HepG2 (cell line): Measurements from ENCODE around the gene SLC36A3. TPM values are rescaled to one million over a fixed set of nuclear protein-coding genes. Genes with fewer than 3 reads are reported as not detected.

Experiments
- CTCF ChIP-seq: sonication (generic); formaldehyde crosslinking; IDR thresholded peaks from 2 replicates; pipeline ENCODE4 v1.5.0; 2020; ENCODE audit warnings: mild to moderate bottlenecking, missing genetic modification reagents, moderate library complexity
- ELF1 ChIP-seq: sonication (generic); formaldehyde crosslinking; IDR thresholded peaks from 2 replicates; pipeline ENCODE4 v1.4.0; 2020; ENCODE audit warnings: missing genetic modification reagents
- FOXK2 ChIP-seq: fragments of 450-650 bp; IDR thresholded peaks from 2 replicates; pipeline ENCODE4 v1.6.1; 2016
- HNF4A ChIP-seq: sonication (generic); formaldehyde crosslinking; IDR thresholded peaks from 2 replicates; pipeline ENCODE4 v1.4.0; 2020; ENCODE audit warnings: missing genetic modification reagents
- JUNB ChIP-seq: sonication (generic); formaldehyde crosslinking; IDR thresholded peaks from 2 replicates; pipeline ENCODE4 v1.8.0; 2022; ENCODE audit warnings: missing genetic modification reagents, mild to moderate bottlenecking, borderline replicate concordance
- KDM2A ChIP-seq: sonication (generic); formaldehyde crosslinking; IDR thresholded peaks from 2 replicates; pipeline ENCODE4 v1.4.0; 2020; ENCODE audit warnings: low read depth, missing genetic modification reagents, borderline replicate concordance
- MED8 ChIP-seq: sonication (generic); formaldehyde crosslinking; IDR thresholded peaks from 2 replicates; pipeline ENCODE4 v1.8.1; 2023; ENCODE audit warnings: mild to moderate bottlenecking, missing genetic modification reagents; ENCODE audit not compliant: insufficient replicate concordance
- MEIS2 ChIP-seq: sonication (generic); formaldehyde crosslinking; IDR thresholded peaks from 2 replicates; pipeline ENCODE4 v1.9.0; 2021; ENCODE audit warnings: mild to moderate bottlenecking, missing genetic modification reagents
- MTA1 ChIP-seq: sonication (generic); formaldehyde crosslinking; IDR thresholded peaks from 2 replicates; pipeline ENCODE4 v1.4.0; 2020; ENCODE audit warnings: missing genetic modification reagents, mild to moderate bottlenecking, borderline replicate concordance
- NFE2L2 ChIP-seq: fragments of 150-350 bp; IDR thresholded peaks from 2 replicates; pipeline ENCODE4 v1.6.1; 2014; ENCODE audit warnings: low read length
- NPAS2 ChIP-seq: sonication (generic); formaldehyde crosslinking; IDR thresholded peaks from 2 replicates; pipeline ENCODE4 v1.8.0; 2022; ENCODE audit warnings: mild to moderate bottlenecking, missing genetic modification reagents, borderline replicate concordance
- POLR2AphosphoS2 ChIP-seq: IDR thresholded peaks from 2 replicates; pipeline ENCODE4 v1.6.1; 2011; ENCODE audit warnings: low read depth, low read length, improper control_type of control experiment
- PTBP1 ChIP-seq: fragments of 200-400 bp; formaldehyde crosslinking; IDR thresholded peaks from 2 replicates; pipeline ENCODE4 v1.6.1; 2018; ENCODE audit warnings: low read length, low read depth; ENCODE audit not compliant: poor library complexity, severe bottlenecking
- RFX5 ChIP-seq: IDR thresholded peaks from 2 replicates; pipeline ENCODE4 v1.6.1; 2011; ENCODE audit warnings: low read depth, low read length, improper control_type of control experiment
- SALL2 ChIP-seq: sonication (generic); formaldehyde crosslinking; IDR thresholded peaks from 2 replicates; pipeline ENCODE4 v1.8.1; 2023; ENCODE audit warnings: mild to moderate bottlenecking, missing genetic modification reagents, inconsistent platforms
- SMC3 ChIP-seq: IDR thresholded peaks from 2 replicates; pipeline ENCODE4 v1.6.1; 2011; ENCODE audit warnings: low read length, improper control_type of control experiment
- SNAPC2 ChIP-seq: sonication (generic); formaldehyde crosslinking; IDR thresholded peaks from 2 replicates; pipeline ENCODE4 v1.8.1; 2022; ENCODE audit warnings: mild to moderate bottlenecking, missing genetic modification reagents
- TBX3 ChIP-seq: fragments of 450-650 bp; IDR thresholded peaks from 2 replicates; pipeline ENCODE4 v1.6.1; 2017; ENCODE audit warnings: antibody characterized with exemption, mild to moderate bottlenecking, inconsistent platforms, borderline replicate concordance
- XBP1 ChIP-seq: sonication (generic); formaldehyde crosslinking; IDR thresholded peaks from 2 replicates; pipeline ENCODE4 v1.5.0; 2020; ENCODE audit warnings: missing genetic modification reagents
- ZBED4 ChIP-seq: sonication (generic); formaldehyde crosslinking; IDR thresholded peaks from 2 replicates; pipeline ENCODE4 v1.4.0; 2020; ENCODE audit warnings: missing genetic modification reagents, borderline replicate concordance
- ZBTB38 ChIP-seq: sonication (generic); formaldehyde crosslinking; IDR thresholded peaks from 2 replicates; pipeline ENCODE4 v1.5.1; 2020; ENCODE audit warnings: mild to moderate bottlenecking, missing genetic modification reagents
- ZFP36L2 ChIP-seq: sonication (generic); formaldehyde crosslinking; IDR thresholded peaks from 2 replicates; pipeline ENCODE4 v1.4.0; 2020; ENCODE audit warnings: missing genetic modification reagents
- ZNF10 ChIP-seq: sonication (generic); formaldehyde crosslinking; IDR thresholded peaks from 2 replicates; pipeline ENCODE4 v1.4.0; 2020; ENCODE audit warnings: mild to moderate bottlenecking, low read depth, missing genetic modification reagents, borderline replicate concordance
- ZNF329 ChIP-seq: sonication (generic); formaldehyde crosslinking; IDR thresholded peaks from 2 replicates; pipeline ENCODE4 v1.9.0; 2021; ENCODE audit warnings: low read depth, mild to moderate bottlenecking, missing genetic modification reagents
- ZNF451 ChIP-seq: sonication (generic); formaldehyde crosslinking; IDR thresholded peaks from 2 replicates; pipeline ENCODE4 v1.5.0; 2020; ENCODE audit warnings: mild to moderate bottlenecking, missing genetic modification reagents
- ZNF629 ChIP-seq: sonication (generic); formaldehyde crosslinking; conservative IDR thresholded peaks from 2 replicates; pipeline ENCODE4 v1.5.0; 2020; ENCODE audit warnings: missing genetic modification reagents
- ZNF674 ChIP-seq: sonication (generic); formaldehyde crosslinking; IDR thresholded peaks from 2 replicates; pipeline ENCODE4 v1.5.0; 2020; ENCODE audit warnings: low read depth, mild to moderate bottlenecking, missing genetic modification reagents
- ZNF841 ChIP-seq: sonication (generic); formaldehyde crosslinking; IDR thresholded peaks from 2 replicates; pipeline ENCODE4 v1.8.1; 2023; ENCODE audit warnings: missing genetic modification reagents, borderline replicate concordance
- ZSCAN9 ChIP-seq: IDR thresholded peaks from 2 replicates; pipeline ENCODE4 v1.6.1; 2016; ENCODE audit warnings: borderline replicate concordance
- polyA plus RNA-seq, 8 experiments: library from polyadenylated mRNA; depleted of rRNA in 3 of 8; stranded (reverse) in 7 of 8; unstranded in 1 of 8; fragments of >200 nt; fragmentation: Illumina TruSeq in 4 of 8; extraction: Trizol in 4 of 8; gene quantifications; 2 replicates each; pipeline versions ENCODE4 v1.2.1 to v1.2.3, GENCODE V29; 2011 to 2016; ENCODE audit warnings: low read depth in 4 of 8, missing spikeins in 1 of 8, mixed read lengths in 1 of 8; ENCODE audit not compliant: insufficient read depth in 1 of 8
- total RNA-seq, 5 experiments: library from RNA; depleted of rRNA; stranded (reverse); fragments of >200 nt; fragmentation: Illumina TruSeq; extraction: Trizol; gene quantifications; 2 replicates each; pipeline ENCODE4 v1.2.3, GENCODE V29; 2016; ENCODE audit warnings: low read depth in 1 of 5

Gene SLC36A3
- total and polyA plus RNA-seq, 2 of the 13 experiments (the other 11 are each of a cell fraction or from before 2014, with no cell fraction given) = not detected

GRCh38 chr5:151251001-151251551 is 52.5 kb downstream of the SLC36A3 start (continued):
- no peak for TF ChIP-seq XBP1 (CRISPR knock-in tag)
- no peak for TF ChIP-seq ZNF329 (CRISPR knock-in tag)
- no peak for TF ChIP-seq MEIS2 (CRISPR knock-in tag)
- no peak for TF ChIP-seq FOXK2
- no peak for TF ChIP-seq ELF1 (CRISPR knock-in tag)
- no peak for TF ChIP-seq ZFP36L2 (CRISPR knock-in tag)
- no peak for TF ChIP-seq JUNB (CRISPR knock-in tag)
- no peak for TF ChIP-seq ZNF841
- TF ChIP-seq ZNF451 (CRISPR knock-in tag) = no peak
- no peak for TF ChIP-seq TBX3
- TF ChIP-seq KDM2A (CRISPR knock-in tag) = no peak
- no peak for TF ChIP-seq PTBP1
- 0 out of 2 replicates have a peak, but pooled peaks have one; percentile 59 for TF ChIP-seq SNAPC2 (CRISPR knock-in tag)
- no peak for TF ChIP-seq SMC3
- TF ChIP-seq NPAS2 = no peak
- TF ChIP-seq RFX5 = no peak
- TF ChIP-seq ZNF10 (CRISPR knock-in tag) = no peak
- no peak for TF ChIP-seq ZNF629
- no peak for TF ChIP-seq POLR2AphosphoS2
- no peak for TF ChIP-seq ZBED4 (CRISPR knock-in tag)
- no peak for TF ChIP-seq ZNF674
- TF ChIP-seq CTCF (CRISPR knock-in tag) = no peak
- TF ChIP-seq MED8 (CRISPR knock-in tag) = no peak
- no peak; the same call in 1 of the 2 replicates for TF ChIP-seq ZSCAN9 (CRISPR knock-in tag)
- TF ChIP-seq SALL2 (CRISPR knock-in tag) = no peak
- TF ChIP-seq MTA1 (CRISPR knock-in tag) = no peak
- TF ChIP-seq NFE2L2 = no peak
- peak; percentile 47 for TF ChIP-seq HNF4A
- TF ChIP-seq ZBTB38 (CRISPR knock-in tag) = no peak
